COLO668 (cell line): ENCODE data around the gene BHLHE40.
"Not testable (repeated sequence)": the region's sequence is repeated elsewhere in the genome, so short reads cannot be mapped to it uniquely, and the experiment has no call there.

ENCODE experiments used
- DNase-seq: peaks from one replicate; lab custom pipeline; 2025; ENCODE audit not compliant: unreplicated experiment; lab: John Stamatoyannopoulos, UW

The BHLHE40 gene

DNA sequence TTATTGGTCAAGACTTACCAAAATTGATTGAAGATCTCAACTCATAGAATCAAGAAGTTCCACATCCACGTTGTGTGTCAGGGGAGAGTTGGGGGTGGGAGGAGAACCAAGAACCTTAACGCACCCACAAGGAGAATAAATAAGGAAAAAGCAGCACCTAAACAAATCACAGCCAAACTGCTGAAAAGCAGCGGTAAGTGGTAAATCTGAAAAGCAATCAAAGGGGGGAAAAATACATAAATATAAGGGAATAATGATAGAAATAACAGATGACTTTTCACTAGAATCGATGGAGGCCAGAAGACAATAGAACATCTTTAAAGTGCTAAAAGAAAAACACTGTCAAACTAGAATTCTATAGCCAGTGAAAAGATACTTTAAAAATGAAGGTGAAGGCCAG, 20.1 kb upstream of the BHLHE40 start:
- DNase-seq = no peak

GRCh38 chr3:4961865-4962264, 17.4 kb upstream of the BHLHE40 start:
- not testable (repeated sequence) for DNase-seq

- DNase-seq = no peak
These were observed 15.3 kb upstream of the BHLHE40 start for GRCh38 chr3:4963669-4964570.

- DNase-seq = not testable (repeated sequence)
These were observed 13.2 kb upstream of the BHLHE40 start for GRCh38 chr3:4966006-4966405.

DNA sequence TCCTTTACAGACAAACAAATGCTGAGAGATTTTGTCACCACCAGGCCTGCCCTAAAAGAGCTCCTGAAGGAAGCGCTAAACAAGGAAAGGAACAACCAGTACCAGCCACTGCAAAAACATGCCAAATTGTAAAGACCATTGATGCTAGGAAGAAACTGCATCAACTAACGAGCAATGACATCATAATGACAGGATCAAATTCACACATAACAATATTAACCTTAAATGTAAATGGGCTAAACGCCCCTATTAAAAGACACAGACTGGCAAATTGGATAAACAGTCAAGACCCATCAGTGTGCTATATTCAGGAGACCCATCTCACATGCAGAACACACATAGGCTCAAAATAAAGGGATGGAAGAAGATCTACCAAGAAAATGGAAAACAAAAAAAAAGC, 11.6 kb upstream of the BHLHE40 start:
- not testable (repeated sequence) for DNase-seq

DNA sequence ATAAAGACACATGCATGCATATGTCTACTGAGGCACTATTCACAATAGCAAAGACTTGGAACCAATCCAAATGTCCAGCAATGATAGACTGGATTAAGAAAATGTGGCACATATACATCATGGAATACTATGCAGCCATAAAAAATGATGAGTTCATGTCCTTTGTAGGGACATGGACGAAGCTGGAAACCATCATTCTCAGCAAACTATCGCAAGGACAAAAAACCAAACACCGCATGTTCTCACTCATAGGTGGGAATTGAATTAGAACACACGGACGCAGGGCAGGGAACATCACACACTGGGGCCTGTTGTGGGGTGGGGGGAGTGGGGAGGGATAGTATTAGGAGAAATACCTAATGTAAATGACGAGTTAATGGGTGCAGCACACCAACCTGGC, 7.8 kb upstream of the BHLHE40 start:
- not testable (repeated sequence) for DNase-seq

- DNase-seq = no peak
These were observed 7.4 kb upstream of the BHLHE40 start for GRCh38 chr3:4971838-4972237.

DNA sequence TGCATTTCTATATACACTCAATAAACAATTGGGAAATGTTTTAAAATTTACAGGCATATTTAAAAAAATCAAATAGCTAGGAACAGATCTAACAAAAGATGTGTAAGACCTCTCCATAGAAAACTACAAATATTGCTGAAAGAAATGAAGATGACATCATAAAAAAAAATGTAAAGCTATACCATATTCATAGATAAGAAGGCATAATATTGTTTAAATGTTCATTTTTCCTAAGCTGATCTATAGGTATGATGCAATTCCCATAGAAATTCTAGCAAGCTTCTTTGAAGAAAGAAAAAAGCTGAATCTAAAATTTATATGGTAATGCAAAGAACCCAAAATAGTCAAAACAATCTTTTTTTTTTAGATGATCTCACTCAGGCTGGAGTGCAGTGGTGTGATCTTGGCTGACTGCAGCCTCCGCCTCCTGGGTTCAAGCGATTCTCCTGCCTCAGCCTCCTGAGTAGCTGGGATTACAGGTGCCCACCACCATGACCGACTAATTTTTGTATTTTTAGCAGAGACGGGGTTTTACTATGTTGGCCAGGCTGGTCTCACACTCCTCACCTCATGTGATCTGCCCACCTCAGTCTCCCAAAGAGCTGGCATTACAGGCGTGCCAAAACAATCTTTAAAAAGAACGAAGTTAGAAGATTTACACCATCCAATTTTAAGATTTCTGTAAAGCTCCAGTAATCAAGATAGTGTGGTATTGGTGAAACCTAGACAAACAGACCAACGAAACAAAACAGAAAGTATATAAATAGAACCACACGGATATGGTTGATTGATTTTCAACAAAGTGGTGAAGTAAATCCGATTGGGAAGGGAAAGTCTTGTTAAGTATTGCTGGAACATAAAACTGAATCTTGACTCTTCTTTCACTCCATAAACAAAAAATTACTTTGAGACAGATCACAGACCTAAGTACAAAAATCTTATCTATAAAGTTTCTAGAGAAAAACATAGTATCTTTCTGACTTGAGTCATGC, 6.3 kb upstream of the BHLHE40 start:
- DNase-seq = no peak

DNA sequence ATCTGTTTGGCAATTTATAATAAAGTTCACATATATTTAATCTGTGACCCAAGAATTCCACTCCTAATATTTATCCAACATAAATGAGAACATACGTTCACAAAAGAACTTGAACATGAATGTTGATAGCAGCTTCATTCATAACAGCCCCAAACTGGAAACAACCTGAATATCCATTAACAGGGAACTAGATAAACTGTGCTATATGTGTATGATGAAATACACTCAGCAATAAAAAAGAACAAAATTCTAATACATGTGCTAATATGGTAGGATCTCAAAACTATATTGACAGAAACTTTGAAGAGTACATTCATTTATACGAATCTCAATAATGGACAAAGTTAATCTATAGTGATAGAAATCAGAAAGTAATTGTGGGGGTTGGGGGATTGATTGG, 5.1 kb upstream of the BHLHE40 start:
- DNase-seq = no peak

DNA sequence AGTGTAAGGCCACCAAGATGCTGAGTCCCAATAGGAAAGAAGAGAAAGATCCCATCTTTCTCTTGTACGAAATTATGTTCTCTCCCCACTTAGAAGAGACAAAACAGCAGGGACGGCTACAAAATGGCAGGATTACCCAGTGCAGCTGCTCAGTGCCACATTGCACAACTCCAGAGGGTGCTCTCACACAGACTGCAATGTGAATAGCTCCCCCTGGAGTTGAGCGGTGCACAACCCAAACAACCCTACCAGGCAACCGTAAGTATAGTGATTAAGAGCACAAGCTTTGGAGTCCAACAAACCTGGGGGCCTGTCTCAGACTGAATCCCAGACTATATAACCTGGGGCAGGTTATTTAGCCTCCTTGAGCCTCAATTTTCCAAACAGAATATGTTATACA, 3.1 kb upstream of the BHLHE40 start:
- DNase-seq = peak; percentile 5

- DNase-seq = peak; percentile 23
These were observed 2.0 kb upstream of the BHLHE40 start for GRCh38 chr3:4977001-4977852.

DNA sequence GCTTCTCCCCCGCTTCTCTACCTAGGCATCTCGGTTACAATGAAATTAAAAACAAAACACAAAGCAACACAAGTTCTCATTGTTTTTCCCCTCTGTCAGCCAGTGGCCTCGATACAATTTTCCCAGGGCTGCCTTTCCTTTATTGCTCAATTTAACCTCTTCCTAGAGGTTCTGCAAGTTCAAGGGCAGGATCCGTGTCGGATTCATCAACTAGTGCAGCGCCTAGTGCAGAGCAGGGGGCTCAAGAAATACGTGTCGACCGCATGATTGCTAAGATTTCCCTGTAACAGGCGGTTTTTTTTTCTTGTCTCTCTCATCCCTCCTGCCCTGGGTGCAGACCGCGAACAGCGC, 1.4 kb upstream of the BHLHE40 start:
- no peak for DNase-seq

- DNase-seq = peak; percentile 90
These were observed 852 bp upstream of the BHLHE40 start for GRCh38 chr3:4978204-4978965.

- DNase-seq = peak; percentile 82
These were observed 240 bp upstream of the BHLHE40 start for GRCh38 chr3:4978966-4979427.

- DNase-seq = peak; percentile 69
These were observed 1.3 kb downstream of the BHLHE40 start for GRCh38 chr3:4980229-4981203.

DNA sequence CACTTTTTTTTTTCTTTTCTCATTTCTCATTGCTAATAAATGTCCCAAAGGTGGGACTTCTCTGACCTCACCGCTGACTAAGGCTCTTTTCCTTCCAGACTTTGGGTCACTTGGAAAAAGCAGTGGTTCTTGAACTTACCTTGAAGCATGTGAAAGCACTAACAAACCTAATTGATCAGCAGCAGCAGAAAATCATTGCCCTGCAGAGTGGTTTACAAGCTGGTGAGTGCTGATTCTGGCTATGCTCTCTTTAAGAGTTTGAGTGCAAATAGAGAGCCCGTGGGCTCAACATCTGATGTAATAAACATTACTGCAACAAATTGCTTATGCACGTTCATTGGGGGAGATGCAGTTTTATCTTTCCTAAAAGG, 2.0 kb downstream of the BHLHE40 start:
- DNase-seq = no peak

- DNase-seq = no peak
These were observed 2.6 kb downstream of the BHLHE40 start for GRCh38 chr3:4981665-4982494.
